ENCODE measurements around the gene RPH3AL.
"Not testable (repeated sequence)": the region's sequence is repeated elsewhere in the genome, so short reads cannot be mapped to it uniquely, and the experiment has no call there.

The RPH3AL gene

DNA sequence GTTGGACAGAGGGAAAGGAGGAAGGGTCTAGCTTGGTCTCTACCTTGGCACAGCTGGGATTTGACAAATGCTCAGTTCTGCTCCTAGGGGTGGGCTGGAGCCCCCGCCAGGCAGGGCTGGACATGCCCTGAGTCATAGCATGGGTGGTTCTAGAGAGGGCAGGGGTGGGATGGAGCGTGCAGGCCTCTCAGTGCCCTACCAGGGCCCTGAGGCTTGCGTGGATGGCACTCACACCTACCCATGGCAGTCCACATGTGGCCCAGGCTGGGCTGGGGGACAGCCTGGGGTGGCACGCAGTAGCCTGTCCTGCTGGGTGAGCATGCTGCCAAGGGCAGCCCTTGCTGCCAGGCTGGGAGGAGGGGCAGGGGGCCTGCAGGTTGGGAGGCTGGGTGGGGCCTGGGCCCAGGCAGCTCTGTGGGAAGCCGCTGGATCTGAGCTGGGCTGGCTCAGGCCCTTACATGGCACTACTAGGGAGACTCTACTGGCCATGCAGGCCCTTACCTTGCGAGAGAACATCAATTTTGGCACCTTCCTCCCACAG, 182.4 kb downstream of the RPH3AL start:
- DNase-seq: no peak

DNA sequence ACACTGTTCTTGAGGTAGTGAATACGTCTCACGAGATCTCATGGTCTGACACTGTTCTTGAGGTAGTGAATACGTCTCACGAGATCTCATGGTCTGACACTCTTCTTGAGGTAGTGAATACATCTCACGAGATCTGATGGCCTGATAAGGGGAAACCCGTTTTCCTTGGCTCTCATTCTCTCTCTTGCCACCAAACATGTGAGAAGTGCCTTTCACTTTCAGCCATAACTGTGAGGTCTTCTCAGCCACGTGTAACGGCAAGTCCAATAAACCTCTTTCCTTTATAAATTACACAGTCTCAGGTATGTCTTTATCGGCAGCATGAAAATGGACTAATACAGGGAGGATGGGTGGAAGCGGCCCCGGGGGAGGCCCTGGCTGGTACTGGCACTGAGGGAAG, 184.0 kb downstream of the RPH3AL start:
- DNase-seq: not testable (repeated sequence)

DNA sequence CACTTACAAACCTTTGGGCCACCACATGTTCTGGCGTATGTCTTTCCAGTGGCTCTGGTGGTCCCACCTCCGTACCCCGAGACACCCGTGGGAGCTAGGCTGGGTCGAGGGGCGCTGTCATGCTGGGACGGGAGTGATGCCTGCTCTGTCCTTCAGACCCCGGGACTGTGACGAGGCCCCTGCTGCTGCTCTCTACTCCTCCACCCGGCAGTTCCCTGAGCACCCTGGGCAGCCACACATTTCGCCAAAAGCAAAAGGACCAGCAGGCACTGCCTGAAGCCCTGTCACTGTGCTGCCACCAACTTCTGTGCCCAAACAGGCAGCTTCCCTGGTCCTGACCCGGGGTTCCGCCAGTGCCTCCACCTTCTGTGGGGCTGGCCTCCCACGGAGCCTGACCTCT, 186.7 kb downstream of the RPH3AL start:
- DNase-seq: no peak

DNA sequence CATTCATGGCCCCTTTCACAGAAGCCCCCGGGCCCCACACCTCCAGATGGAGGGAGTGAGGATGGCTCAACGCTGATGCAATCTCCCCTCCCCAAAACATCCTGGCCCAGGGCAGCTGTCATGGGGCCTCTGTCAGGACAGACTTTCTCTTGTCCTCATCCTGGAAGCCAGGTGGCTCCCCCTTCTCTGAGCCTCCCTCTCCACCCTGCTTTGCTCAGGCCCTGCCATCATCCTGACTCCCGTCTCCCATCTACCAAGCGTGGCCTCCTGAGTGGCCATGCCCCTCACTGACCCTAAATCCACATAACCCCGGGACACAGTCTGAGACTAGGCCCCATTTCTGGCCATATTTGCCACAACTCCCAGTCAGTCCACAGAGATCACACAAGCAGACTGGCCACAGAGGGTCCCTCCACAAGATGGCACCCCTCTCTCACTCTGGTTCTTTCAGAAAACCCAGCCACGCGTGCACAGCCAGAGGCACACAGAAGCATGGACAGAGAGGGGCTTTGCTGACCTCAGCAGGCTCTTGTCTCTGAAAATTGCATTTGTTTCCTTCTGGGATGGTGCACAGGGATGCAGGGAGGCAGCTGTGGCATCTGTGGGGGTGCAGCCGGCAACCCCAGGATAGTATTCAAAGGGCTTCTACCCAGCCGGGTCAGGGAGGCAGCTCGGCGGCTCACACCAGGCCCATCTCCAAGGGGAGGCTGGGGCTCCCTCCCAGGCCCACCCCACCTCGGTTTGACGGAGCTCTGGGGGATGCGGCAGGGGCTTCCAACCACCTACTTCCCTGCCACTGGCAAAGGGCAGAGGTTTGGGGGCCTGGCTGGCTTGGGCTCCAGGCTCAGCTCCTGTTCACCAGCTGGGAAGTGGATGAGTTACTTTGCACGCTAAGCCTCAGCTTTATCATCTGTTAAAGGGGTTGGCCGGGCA, 188.0 kb downstream of the RPH3AL start:
- DNase-seq: peak; percentile 37

DNA sequence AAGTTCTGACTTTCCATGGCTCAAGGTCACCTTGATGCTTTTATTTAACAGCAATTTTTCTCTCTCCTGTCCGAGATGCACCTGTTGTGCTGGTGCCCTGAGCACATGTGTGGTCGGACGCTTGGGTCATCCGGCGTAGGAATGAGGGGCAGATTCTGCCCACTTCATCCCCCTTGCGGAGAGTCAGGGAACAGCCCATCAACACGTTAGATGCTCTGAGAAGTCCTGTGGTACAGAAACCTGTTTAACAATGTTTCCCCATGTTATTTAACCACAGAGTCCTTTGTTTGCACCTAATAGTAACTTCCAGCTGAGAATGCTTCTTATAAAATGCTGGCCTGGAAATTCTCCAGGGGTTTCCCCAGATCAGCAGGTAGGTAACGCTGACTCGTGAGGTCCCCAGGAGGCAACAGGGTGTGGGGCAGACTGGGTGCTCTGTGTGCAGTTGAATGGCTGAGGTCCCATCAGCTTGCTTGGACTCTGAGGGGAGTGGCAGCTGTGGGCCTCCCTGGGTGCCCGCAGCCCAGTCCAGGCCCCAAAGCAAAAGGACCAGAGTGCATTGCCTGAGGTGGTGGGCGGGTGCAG, 189.0 kb downstream of the RPH3AL start:
- DNase-seq: no peak

DNA sequence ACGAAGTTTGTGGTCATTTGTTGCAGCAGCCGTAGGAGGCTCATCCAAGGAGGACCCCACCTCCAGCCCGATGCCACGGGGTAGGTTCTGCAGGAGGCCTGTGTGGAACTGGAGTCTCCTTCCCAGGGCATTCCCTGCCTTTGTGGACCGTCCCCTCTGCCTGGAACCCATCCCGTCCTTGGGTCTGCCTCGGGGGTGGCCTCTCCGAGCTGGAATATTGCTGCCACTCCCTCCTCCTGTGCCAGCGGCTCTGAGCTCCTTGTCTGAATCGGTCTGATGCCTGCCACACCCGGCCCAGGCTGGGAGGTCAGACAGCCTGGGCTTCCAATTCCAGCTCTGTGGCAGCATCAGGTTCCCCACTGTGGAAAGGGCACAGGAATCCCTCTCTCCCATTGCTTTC, 189.9 kb downstream of the RPH3AL start:
- no peak for DNase-seq

All from activated CD4-positive, alpha-beta T cell treated with anti-CD3 and anti-CD28 coated beads, Interleukin-2, amount 50 U/mL, for 1 hour (primary cell).